Ishikawa (cell line): ENCODE results near the gene HOXA2.

ENCODE experiments used
- EP300 ChIP-seq: IDR thresholded peaks from 2 replicates; pipeline ENCODE4 v1.6.1; 2012; ENCODE audit warnings: borderline replicate concordance
- FOXM1 ChIP-seq: IDR thresholded peaks from 2 replicates; pipeline ENCODE4 v1.6.1; 2012; ENCODE audit warnings: low read depth, borderline replicate concordance

DNA sequence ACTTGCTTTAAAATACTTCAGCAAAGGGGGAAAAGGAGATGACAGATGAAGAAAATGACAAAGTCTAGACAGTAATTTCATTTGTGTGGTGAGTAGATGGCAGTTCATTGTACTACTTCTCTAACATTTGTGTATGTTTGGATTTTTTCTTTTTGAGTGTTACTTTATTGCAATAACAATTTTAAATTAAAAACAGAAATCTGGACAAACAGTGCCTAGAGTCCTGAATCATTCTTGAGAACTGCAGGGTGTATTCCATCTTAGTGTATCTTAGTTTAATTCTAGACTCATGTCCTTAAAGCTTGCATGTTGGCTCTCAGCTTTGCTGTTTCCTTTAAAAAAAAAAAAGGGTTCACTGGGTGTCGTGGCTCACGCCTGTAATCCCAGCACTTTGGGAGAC, 37.8 kb downstream of the HOXA2 start:
- TF ChIP-seq EP300 (no peak), FOXM1 (no peak)
